Spleen (tissue), 7 donors: ENCODE data around the gene GLYR1.

Experiments
- POLR2A ChIP-seq, 3 donors: fragments of 450-650 bp; IDR thresholded peaks; one replicate each; pipeline ENCODE4 v1.5.1; 2017; ENCODE audit warnings: antibody characterized with exemption in 3 of 3, mild to moderate bottlenecking in 1 of 3
- POLR2AphosphoS5 ChIP-seq, 3 donors: sonication (generic); formaldehyde crosslinking; IDR thresholded peaks; one replicate each; pipeline ENCODE4 v1.5.1; 2017; ENCODE audit warnings: antibody characterized with exemption in 3 of 3
- TF ChIP-seq, protein P1 (sequence below), 11 experiments: fragments of 200-600 bp in 7 of 11; fragments of 450-650 bp in 4 of 11; sonication (generic) in 4 of 11; IDR thresholded peaks in 8 of 11; conservative IDR thresholded peaks in 3 of 11; 1 replicate in 7 of 11; 2 replicates in 4 of 11; pipeline versions ENCODE4 v1.4.0 to v1.8.0; 2016 to 2021; ENCODE audit warnings: antibody characterized with exemption in 11 of 11, inconsistent platforms in 4 of 11, mild to moderate bottlenecking in 1 of 11
- donor health status: DM: no; HTN: no; CAD: no; lungs with moderate emphysema.
- donor health status: DM: no; HTN: no; CAD: no.
- donor health status: DM: no; HTN: no; CAD: no.

DNA sequence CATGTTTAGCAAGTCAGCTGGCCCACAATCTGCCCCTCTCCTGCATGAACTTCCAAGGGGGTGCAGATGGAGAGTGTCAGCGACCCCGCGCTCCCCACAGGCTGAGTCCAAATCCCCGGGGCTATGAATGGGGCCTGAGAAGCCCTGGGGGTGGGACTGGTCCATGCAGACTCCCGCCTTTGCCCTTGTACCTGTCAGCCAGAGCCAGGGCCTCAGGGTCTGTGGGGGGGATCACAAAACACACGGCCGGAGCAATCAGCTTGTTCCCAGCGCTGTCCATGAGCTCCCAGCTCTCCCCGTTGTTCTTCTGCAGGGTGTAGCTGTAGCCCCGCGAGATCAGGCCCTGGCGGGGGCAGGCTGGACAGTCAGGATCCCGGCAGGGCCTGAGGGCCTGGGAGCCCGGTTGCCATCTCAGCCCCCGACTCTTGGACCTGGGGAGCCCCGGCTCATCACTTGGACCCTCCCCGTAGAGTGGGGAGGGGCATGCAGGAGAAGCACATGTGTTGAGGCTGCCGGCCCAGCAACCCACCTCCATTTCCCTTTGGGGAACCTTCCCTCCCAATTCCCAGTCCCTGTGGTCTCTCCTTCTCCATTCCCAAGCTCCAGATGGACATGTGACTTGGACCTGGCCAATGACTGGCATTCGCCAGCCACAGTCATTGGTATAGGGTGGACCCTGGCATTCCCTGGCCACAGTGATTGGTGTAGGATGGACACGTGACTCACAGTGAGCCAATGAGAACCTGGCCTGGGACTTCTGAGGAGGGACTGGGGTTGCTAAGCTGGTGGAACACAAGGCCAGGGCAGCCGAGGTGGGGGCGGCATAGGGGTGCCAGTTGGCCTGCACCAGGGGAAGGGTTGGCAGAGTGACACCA lies 47.4 kb upstream of the GLYR1 start:
- TF ChIP-seq, protein P1, sequence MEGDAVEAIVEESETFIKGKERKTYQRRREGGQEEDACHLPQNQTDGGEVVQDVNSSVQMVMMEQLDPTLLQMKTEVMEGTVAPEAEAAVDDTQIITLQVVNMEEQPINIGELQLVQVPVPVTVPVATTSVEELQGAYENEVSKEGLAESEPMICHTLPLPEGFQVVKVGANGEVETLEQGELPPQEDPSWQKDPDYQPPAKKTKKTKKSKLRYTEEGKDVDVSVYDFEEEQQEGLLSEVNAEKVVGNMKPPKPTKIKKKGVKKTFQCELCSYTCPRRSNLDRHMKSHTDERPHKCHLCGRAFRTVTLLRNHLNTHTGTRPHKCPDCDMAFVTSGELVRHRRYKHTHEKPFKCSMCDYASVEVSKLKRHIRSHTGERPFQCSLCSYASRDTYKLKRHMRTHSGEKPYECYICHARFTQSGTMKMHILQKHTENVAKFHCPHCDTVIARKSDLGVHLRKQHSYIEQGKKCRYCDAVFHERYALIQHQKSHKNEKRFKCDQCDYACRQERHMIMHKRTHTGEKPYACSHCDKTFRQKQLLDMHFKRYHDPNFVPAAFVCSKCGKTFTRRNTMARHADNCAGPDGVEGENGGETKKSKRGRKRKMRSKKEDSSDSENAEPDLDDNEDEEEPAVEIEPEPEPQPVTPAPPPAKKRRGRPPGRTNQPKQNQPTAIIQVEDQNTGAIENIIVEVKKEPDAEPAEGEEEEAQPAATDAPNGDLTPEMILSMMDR (IDR thresholded peaks at IDR 0.05 in 8 of 11, conservative IDR thresholded peaks at IDR 0.05 in 3 of 11), result no peak
- TF ChIP-seq POLR2A (IDR thresholded peaks at IDR 0.05) (no peak), POLR2AphosphoS5 (IDR thresholded peaks at IDR 0.05) (peak in 1 of 3 donors; percentile 8)
